GM19438 (cell line): ENCODE measurements around the gene EML5.
A peak's percentile ranks its signal among the peaks of the same experiment; 100 is the strongest.

Experiments used
- ATAC-seq: cut with Tn5 transposase; IDR thresholded peaks from one replicate; pipeline ENCODE4 v1.9.1; 2021; ENCODE audit warnings: low read depth; ENCODE audit not compliant: unreplicated experiment

EML5 gene

GRCh38 chr14:88628033-88628432 is 164.7 kb downstream of the EML5 start:
- ATAC-seq: no peak

- no peak for ATAC-seq
Observed at GRCh38 chr14:88625671-88626070, 167.1 kb downstream of the EML5 start.

DNA sequence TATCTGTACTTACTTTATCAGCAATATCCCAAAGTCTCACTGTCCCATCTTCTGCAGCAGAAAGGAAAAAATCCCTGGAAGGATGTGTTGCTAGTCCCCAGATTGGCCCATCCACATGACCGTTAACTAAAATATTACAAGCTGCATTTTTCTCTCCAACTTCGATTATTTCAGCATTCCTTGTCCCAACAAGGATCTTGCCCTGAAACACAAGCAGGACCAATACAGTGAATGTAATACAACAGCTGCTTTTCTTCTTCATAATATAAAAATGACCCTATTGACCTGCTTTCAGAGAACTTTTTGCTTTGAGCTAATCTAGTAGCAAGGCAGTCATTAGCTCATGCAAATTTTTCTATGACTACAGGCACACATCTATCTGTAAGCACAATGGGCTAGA is 171.7 kb downstream of the EML5 start:
- ATAC-seq: no peak

GRCh38 chr14:88618476-88618875 is 174.3 kb downstream of the EML5 start:
- ATAC-seq: no peak

DNA sequence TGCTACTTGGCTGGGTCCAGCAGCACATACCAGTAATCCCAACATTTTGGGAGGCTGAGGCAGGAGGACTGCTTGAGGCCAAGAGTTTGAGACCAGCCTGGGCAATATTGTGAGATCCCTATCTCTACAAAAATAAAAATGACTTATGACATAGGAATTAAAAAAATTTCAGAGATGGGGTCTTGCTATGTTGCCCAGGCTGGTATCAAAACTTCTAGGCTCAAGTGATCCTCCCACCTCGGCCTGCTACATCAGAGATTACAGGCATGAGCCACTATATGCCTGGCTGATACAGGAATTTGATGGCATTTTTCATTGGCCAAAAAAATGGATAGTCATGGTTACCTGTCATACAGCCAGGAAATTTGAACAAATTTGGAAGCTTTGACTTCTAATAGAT is 175.3 kb downstream of the EML5 start:
- no peak for ATAC-seq

DNA sequence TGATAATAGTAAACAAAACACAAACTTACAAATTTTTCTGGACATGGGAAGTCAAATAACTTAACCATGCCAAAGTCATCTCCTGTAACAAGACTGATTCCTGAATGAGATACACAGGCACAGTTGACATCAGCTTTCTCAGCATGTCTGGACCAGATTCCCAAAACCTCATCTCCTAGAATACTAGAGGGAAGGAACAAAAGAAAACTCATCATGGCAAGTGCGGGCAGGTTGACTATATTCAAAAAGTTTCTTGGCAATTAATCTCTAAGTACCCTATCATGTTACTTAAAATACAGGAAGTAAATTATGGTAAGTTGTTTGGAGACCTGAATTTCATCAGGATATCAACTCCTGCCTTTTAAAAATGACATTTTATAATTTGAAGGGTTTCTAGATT is 176.1 kb downstream of the EML5 start:
- no peak for ATAC-seq

- ATAC-seq: no peak
Observed at GRCh38 chr14:88614218-88614907, 178.4 kb downstream of the EML5 start.

DNA sequence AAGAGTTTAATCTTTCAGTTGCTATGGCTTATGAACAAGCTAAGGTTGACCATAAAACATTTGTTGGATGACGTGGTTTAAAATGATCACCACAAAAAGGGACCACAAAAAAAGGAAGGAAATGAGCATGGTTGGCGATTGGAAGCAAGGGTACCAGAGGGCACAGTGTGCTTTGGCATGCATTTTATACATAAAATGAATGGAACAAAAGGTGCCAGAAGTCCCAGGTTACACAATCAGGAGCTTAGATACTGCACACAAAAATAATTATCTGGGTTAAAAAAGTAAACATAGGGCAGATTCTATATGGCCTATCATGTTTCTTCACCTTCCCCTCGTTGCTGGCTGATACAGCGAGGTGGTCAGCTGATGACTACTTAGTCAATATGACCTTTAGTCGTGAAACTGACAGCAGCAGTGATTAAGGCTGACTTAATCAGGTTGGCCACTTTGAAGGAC is 179.2 kb downstream of the EML5 start:
- no peak for ATAC-seq

DNA sequence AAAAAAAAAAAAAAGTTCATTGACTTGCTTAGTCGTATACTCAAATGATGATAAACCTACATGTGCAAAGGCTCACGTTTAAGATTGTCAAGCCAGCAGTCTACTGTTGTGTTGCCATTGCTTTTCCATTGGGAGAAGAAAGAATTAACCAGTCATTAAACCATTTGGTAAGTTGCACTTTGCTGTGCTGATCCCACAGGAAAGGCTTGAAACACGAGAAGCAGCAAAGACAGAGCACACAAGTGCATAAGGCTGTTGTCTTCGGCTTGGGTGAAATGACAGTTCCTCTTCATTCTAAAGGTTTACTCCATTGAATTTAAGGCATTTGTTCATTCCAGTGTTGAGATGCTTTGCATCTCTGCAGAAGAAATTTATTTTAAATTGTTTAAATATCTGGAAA is 179.8 kb downstream of the EML5 start:
- no peak for ATAC-seq

- ATAC-seq: no peak
Observed at GRCh38 chr14:88611878-88612277, 180.9 kb downstream of the EML5 start.

GRCh38 chr14:88607829-88608228 is 184.9 kb downstream of the EML5 start:
- no peak for ATAC-seq

DNA sequence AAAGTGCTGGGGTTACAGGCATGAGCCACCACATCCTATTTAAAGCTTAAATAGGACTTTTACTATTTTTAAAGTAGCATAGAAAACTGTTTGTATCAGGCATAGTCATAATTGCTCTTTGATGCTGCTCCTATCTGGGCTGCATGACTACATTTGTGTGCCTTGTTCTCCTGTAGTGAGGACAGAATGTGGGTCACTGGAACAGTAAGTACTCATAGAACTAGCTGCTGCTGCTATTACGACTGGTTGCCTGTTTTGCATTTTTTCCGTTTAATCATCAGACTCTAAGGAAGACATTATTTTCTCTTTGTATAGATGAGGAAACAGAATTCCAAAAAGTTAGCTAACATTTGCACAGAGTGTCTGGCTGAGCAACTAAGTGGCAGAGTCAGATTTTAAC is 187.2 kb downstream of the EML5 start:
- ATAC-seq: no peak

DNA sequence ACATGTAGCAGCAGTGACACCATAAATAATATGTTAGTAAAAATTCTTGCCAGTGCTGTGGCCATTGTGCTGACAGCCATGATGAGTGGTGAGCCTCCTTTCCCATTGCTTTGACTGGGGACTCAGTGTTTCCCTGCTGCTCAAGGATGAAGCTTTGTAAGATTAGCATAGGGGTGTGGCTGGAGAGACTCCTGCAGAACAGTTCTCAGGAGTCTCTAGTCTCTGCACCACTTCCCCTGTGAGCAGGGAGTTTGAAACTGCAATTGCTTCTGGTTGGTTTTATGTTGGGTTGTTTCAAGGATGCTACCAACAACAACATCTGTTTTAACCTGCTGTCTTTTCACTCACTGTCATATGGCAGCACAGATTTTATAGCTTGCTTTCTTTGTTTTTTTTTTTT is 188.5 kb downstream of the EML5 start:
- ATAC-seq: no peak

DNA sequence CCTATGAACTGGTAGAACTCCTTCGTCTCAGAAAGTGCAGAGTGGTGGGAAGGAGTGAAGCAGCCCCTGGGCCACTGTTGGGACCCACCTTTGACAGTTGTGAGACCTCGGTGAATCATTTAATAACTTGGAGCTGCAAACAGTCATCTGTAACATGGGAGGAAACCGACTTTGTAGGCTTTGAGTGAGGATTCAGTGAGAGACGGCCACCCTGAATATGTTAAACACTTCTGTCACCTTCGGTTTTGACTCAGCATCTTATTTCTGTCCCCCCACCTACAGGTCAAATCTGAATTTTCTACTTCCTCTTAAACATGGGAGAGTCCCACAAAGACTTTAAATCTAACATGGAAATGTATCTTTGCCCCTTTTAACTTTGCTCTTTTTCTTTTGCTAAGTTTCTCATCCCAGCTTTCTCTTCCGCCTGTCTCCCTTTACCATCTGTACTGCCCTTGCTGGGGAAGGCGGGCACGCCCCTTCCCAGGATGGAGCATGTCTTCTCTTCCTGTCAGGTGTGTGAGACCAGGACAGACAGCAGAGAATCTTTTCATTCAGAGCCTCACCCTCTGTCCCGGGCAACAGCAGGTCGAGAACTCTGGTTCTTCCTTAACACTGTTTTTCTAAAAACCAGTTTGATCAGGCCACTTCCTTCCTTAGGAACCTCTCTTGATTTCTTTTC is 192.9 kb downstream of the EML5 start:
- ATAC-seq: peak; percentile 86

GRCh38 chr14:88599326-88599725 is 193.4 kb downstream of the EML5 start:
- ATAC-seq: peak; percentile 32

GRCh38 chr14:88598097-88598675 is 194.6 kb downstream of the EML5 start:
- ATAC-seq: no peak

DNA sequence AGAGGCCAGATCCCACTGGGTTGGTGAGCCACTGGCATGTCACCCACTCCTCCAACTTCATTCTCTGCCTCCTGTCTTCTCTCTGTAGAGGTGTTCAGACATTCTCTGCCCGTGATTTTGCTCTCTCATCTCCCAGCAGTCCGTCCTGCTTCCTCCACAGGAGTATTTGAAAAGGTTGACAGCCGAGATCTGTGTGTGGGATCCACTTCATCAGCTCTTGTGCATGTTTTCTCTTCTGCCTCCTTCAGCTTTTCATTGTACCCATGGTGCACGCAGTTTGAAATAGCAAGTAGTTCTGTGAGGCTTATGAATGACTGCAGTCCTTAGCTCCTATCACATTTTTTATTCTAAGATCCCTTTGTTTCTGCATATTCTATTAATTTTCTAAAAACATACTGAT is 195.2 kb downstream of the EML5 start:
- no peak for ATAC-seq

- no peak for ATAC-seq
Observed at GRCh38 chr14:88597038-88597437, 195.7 kb downstream of the EML5 start.

- no peak for ATAC-seq
Observed at GRCh38 chr14:88592031-88592430, 200.7 kb downstream of the EML5 start.

DNA sequence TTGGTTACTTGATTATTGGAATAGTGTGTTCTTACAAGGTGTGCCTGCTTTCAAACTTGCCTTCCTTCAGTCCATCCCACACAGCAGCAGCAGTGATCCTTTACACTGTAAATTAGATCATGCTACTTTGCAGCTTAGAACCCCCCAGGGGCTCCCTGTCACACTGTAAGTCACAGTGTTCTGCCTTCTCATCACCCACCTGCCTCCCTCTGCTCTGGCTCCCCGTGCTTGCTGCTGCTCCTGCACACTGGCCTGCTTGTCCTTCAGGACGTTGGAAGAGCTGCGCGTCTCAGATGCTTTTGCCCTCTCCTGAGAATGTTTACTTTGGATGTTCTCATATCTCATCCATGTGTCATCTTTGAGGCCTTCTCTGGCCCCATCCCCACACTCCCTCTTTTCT is 202.6 kb downstream of the EML5 start:
- no peak for ATAC-seq

DNA sequence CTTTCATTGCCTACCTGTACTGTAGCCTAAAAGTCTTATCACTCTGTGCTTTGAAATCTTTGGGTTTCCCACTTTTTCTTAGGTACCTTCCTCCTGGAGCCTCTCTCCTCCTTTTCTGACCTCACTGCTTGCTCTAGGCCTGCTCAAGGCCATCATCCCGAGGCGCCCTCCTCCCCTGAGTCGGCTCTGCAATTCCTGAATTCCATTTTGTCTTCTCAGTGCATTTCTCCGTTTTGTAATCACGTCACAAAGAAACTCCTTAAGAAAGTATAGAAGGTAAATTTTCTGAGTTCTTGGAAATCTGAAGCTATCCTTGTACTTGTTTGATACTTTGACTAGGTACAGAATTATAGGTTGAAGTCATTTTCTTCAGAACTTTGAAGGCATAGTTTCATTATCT is 204.7 kb downstream of the EML5 start:
- ATAC-seq: no peak

DNA sequence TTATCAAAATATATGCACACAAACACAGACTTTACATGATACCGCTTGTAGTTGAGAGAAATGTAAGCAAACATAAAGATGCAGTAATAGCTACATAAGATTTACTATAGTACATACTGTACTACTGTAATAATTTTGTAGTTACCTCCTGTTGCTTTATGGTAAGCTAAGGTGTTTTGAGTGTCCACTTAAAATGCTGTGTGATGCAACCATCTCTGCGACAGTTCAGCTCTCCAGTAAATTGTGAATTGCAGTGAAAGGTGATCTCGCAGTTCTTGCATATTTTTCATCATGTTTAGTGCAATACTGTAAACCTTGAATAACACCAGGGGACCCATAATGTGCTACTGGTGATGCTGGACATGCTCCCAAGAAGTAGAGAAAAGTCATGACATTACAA is 208.3 kb downstream of the EML5 start:
- no peak for ATAC-seq
